ENCODE results near the gene TTLL13.
A peak's percentile ranks its signal among the peaks of the same experiment; 100 is the strongest.

TTLL13 gene, protein sequence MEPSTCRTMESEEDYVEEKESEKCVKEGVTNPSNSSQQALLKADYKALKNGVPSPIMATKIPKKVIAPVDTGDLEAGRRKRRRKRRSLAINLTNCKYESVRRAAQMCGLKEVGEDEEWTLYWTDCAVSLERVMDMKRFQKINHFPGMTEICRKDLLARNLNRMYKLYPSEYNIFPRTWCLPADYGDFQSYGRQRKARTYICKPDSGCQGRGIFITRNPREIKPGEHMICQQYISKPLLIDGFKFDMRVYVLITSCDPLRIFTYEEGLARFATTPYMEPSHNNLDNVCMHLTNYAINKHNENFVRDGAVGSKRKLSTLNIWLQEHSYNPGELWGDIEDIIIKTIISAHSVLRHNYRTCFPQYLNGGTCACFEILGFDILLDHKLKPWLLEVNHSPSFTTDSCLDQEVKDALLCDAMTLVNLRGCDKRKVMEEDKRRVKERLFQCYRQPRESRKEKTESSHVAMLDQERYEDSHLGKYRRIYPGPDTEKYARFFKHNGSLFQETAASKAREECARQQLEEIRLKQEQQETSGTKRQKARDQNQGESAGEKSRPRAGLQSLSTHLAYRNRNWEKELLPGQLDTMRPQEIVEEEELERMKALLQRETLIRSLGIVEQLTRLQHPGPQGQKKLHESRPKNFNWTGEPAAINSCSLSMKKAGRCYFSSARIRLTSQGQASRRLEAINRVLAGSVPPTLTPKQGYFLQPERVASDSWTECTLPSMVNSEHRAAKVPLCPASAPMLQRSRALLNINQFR

DNA sequence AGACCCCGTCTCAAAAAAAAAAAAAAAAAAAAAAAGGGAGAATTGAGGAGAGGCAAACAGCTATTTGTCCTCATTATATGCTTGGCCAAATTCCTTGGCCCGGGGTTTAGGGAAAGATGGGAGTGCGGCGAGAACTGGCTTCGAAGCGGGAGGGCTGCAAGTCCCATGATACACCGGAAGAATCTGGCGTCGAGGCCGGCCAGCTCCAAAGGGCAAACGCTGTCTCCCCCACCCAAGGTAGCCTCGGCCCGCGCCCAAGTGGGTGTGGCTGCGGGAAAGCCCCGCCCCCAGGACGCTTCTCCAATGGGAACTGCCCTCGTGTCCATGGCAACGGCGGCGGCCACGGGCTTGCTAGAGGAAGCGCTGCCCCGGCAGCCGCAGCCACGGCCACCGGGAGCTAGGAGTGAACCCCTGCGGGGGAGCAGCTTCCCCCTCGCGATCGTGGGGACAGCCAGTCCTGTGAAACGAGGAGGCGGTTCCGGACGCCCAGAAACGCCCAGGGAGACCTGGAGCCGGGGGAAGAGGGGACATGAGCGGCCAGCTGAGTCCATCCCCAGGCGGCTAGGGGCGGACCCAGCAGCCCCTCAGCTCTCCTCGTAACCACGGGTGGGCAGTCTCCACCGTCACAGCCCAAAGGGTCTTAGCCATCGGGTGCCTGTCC lies at the start of gene TTLL13:
TSS of gene TTLL13 (plus strand) at position 354 of the 661 bp plus-strand sequence. CDS start 1,075 bp downstream, outside the sequence.
- Mint-ChIP-seq H3K27me3 (ENCODE audit: low read depth) (no peaks in the 10 kb centered on the region), H3K4me3 (peak within 1 kb of the TSS; percentile 78), H3K27ac (peak within 1 kb of the TSS; percentile 42), H3K4me1 (ENCODE audit: low read depth) (peaks cover 13% of the 10 kb centered on the region), H3K9me3 (no peaks in the 10 kb centered on the region), H3K36me3 (ENCODE audit: low read depth) (no peaks in the 10 kb centered on the region)
- peak; percentile 83 for DNase-seq (ENCODE audit: low spot score)

DNA sequence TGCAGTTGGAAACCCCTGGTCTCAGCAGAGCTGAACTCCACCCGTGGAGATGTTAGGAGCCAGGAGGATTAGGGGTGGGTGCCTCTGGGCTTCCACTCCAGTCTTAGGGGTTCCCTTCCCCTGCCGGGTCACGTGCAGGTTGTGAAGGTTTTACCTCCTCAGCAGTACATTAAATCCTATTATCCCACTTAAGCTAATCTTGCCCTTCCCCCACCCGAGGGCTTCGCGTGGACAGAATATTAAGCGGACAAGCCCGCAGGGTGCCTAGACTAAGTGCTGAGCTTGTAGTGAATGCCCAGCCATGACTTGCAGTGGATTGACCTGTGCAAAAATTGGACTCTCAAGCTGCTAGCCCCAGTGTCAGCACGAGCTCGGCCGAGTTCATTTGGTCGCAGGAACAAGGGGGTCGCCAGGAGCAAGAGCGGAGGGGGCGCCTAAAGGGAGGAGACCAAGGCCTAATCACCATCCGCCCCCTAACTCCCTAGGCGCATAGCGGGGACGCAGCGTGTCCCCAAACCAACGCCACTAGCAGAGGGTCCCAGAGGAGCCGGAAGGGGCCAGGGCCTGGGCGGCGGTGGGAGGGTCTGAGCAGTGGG lies 48.7 kb upstream of the TTLL13 start:
- Mint-ChIP-seq H3K9me3 (no peaks in the 10 kb centered on the region), H3K27ac (peak overlapping the region; percentile 70), H3K27me3 (ENCODE audit: low read depth) (peaks cover 6% of the 10 kb centered on the region), H3K4me1 (ENCODE audit: low read depth) (peaks cover 19% of the 10 kb centered on the region), H3K36me3 (ENCODE audit: low read depth) (peaks cover 2% of the 10 kb centered on the region), H3K4me3 (peak overlapping the region; percentile 86)
- no peak for DNase-seq (ENCODE audit: low spot score)

DNA sequence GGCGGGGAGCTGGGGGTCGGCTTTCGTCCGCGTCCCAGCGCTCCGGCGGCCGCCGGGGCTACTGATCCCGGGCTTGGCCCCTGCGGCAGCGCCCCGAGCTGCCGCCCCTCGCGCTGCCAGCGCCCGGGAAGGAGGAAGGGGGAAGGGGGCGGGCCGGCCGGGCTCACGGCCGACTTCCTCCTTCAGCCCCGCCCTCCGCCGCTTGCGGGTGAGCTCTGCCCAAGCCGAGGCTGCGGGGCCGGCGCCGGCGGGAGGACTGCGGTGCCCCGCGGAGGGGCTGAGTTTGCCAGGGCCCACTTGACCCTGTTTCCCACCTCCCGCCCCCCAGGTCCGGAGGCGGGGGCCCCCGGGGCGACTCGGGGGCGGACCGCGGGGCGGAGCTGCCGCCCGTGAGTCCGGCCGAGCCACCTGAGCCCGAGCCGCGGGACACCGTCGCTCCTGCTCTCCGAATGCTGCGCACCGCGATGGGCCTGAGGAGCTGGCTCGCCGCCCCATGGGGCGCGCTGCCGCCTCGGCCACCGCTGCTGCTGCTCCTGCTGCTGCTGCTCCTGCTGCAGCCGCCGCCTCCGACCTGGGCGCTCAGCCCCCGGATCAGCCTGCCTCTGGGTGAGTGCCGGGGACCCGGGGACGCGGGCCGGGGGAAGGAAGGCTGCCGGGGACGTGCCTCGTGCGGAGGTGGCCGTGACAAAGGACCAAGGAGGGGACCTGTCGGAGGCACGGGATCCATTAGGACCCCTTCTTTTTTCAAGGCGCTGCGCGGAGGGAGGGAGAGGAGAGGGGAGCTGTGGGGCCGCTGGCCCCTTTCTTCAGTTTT lies 48.0 kb upstream of the TTLL13 start, which contains the start of gene SEMA4B:
TSS of gene SEMA4B (plus strand) at position 201 of the 814 bp plus-strand sequence. CDS start at position 450, 249 bp downstream.
- DNase-seq (ENCODE audit: low spot score) = peak; percentile 73
- Mint-ChIP-seq H3K9me3 (no peaks in the 10 kb centered on the region), H3K4me3 (peak within 1 kb of the TSS; percentile 86)

DNA sequence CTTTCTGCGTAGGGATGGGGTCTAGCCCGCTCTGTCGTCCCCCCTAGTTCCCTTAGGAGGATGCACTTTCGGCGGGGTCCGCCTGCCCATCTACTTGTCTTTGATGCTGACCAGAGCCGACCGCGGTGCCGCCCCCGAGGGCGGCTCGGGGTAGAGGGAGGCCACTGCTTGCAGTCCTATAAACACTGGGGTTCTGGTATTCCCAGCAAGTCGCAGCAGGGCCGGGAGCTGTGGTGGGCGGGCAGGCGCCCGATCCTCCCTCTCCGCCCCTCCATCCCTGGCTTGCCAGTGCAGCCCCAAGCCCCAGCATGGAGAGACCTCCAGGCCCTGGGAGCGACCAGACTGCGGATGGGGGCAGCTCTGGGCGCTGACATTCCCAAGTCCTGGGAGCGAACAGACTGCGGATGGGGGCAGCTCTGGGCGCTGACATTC lies 47.4 kb upstream of the TTLL13 start:
- H3K36me3 Mint-ChIP-seq (ENCODE audit: low read depth) = peaks cover 2% of the 10 kb centered on the region
- peak overlapping the region; percentile 83 for H3K4me3 Mint-ChIP-seq
- peak overlapping the region; percentile 36 for H3K27ac Mint-ChIP-seq
- H3K9me3 Mint-ChIP-seq = no peaks in the 10 kb centered on the region
- H3K27me3 Mint-ChIP-seq (ENCODE audit: low read depth) = peaks cover 6% of the 10 kb centered on the region
- DNase-seq (ENCODE audit: low spot score) = no peak
- H3K4me1 Mint-ChIP-seq (ENCODE audit: low read depth) = peaks cover 17% of the 10 kb centered on the region

More for the DNA sequence above, 48.0 kb upstream of the TTLL13 start, which contains the start of gene SEMA4B:
- Mint-ChIP-seq H3K27me3 (ENCODE audit: low read depth) (peaks cover 6% of the 10 kb centered on the region), H3K27ac (peak within 1 kb of the TSS; percentile 70), H3K4me1 (ENCODE audit: low read depth) (peaks cover 19% of the 10 kb centered on the region), H3K36me3 (ENCODE audit: low read depth) (peaks cover 2% of the 10 kb centered on the region)

DNA sequence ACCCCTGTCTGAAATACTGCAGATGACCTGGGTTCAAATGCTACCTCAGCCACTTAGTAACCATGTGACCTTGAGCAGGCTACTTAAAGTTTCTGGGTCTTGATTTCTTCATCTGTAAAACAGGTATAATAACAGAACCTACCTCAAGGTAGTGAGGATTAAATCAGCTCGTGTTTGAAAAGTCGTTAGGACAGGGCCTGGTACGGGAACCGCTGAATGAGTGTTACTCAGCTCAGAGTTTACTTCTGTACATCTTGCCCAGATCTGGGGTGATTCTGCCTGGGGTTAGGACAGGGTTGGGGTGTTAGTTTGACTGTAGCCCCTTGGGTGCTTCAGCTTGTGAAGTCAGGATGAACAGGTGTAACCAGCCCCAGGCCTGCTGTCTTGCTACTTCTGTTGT lies 46.4 kb upstream of the TTLL13 start:
- Mint-ChIP-seq H3K27ac (no peak overlapping the region), H3K4me3 (peak overlapping the region; percentile 83), H3K27me3 (ENCODE audit: low read depth) (peaks cover 6% of the 10 kb centered on the region), H3K36me3 (ENCODE audit: low read depth) (peaks cover 2% of the 10 kb centered on the region), H3K9me3 (no peaks in the 10 kb centered on the region), H3K4me1 (ENCODE audit: low read depth) (peaks cover 17% of the 10 kb centered on the region)
- no peak for DNase-seq (ENCODE audit: low spot score)

DNA sequence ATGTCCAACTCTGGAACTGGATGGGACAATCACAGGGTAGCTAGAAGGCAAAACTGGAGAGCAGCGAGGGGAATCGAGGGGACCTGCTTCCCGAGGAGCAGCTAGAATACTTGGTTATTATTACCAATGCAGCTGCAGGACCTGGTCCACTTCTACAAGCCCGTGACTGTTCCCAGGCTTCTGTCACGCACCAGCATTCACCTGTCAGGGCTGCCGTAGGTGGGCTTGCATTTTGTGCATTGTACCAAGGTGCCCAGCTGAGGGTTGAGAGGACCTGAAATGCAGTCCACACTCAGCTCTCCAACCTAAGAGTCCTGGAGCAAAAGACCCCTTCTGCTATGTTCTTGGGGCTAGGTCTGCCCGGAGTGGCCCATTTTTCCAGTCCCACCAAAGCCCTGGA lies 45.9 kb upstream of the TTLL13 start:
- H3K4me3 Mint-ChIP-seq = no peak overlapping the region
- H3K36me3 Mint-ChIP-seq (ENCODE audit: low read depth) = peaks cover 2% of the 10 kb centered on the region
- H3K27ac Mint-ChIP-seq = no peak overlapping the region
- H3K4me1 Mint-ChIP-seq (ENCODE audit: low read depth) = peaks cover 13% of the 10 kb centered on the region
- no peaks in the 10 kb centered on the region for H3K9me3 Mint-ChIP-seq
- DNase-seq (ENCODE audit: low spot score) = no peak
- peaks cover 6% of the 10 kb centered on the region for H3K27me3 Mint-ChIP-seq (ENCODE audit: low read depth)

DNA sequence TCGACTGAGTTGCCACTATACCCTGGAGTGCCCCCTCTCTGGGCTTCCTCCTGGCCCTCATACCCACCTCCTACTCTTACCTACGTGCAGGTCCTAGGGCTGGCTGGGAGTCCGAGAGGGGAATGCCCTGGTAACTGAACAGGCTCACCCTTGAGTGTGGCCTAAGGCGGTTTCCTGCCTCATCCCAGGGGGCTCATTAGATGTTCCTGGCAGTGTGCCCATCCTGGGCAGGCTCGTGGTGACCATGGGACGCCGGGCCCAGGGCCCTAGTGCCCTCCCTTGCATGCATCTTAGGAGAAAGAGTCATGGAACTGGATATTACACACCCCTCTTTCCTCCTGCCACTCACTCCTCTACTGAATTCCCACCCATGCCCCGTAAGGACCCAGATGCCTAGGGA lies 45.4 kb upstream of the TTLL13 start:
- Mint-ChIP-seq H3K4me1 (ENCODE audit: low read depth) (peaks cover 13% of the 10 kb centered on the region), H3K27me3 (ENCODE audit: low read depth) (peaks cover 6% of the 10 kb centered on the region), H3K27ac (no peak overlapping the region), H3K9me3 (no peaks in the 10 kb centered on the region), H3K36me3 (ENCODE audit: low read depth) (peaks cover 3% of the 10 kb centered on the region), H3K4me3 (no peak overlapping the region)
- no peak for DNase-seq (ENCODE audit: low spot score)

DNA sequence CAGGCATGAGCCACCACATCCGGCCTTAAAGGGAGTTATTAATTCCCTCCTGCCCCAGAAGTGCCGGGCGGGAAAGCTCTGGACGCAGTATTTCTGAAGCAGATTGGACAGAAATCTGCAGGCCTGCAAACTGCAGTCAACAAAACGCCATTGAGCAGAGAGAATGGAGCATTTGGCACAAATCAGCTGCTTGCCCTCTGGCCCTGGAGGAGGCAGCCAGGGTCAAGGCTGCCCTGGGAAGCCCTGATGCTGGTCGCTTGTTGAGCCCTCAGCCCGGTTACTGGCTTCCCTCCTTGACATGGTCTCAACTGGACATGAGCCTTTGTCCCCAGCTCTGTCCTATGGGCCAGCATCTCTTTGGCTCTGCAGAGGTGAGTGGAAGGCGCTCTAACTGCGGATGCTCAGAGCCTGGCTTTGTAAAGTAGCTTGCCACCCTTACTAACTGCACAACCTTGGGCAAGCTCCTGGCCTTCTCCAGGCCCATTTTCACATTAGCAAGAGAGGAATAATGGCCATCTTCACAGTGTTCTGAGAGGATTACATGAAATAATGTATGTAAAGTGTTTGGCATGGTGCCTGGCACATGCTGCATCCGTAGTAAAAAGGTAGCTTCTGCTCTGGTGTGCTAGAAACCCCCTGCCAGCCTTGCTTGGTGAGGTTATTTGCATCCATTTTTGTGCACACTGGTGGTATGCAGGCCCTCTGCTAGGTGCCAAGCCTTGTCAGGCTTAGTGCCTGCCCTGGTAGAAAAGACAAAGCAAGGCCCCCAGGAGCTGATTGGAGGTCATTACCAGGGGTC lies 44.1 kb upstream of the TTLL13 start:
- no peak for DNase-seq (ENCODE audit: low spot score)
- Mint-ChIP-seq H3K4me3 (no peak overlapping the region), H3K9me3 (no peaks in the 10 kb centered on the region), H3K4me1 (ENCODE audit: low read depth) (peaks cover 20% of the 10 kb centered on the region), H3K27me3 (ENCODE audit: low read depth) (peaks cover 3% of the 10 kb centered on the region), H3K27ac (no peak overlapping the region), H3K36me3 (ENCODE audit: low read depth) (peaks cover 10% of the 10 kb centered on the region)

DNA sequence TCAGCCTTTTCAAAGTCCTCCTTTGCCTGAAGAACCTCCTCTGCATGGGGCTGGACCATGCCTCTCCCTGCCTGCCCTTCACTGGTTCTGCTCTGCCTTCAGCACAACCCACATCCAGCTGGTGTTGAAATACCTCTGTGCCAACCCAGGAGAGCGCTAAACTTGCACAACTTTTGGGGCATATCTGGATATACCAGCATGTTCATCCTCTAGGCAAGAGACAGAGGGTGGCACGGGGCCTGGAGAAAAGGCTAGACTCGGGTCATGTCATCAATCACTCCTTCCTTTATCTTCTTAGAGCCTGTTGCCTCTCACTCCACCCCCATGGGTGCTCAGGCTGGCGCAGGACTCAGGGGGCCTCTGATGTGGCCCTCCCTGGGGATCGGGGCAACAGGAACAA lies 43.5 kb upstream of the TTLL13 start:
- H3K27ac Mint-ChIP-seq = no peak overlapping the region
- H3K4me1 Mint-ChIP-seq (ENCODE audit: low read depth) = peaks cover 24% of the 10 kb centered on the region
- peaks cover 3% of the 10 kb centered on the region for H3K27me3 Mint-ChIP-seq (ENCODE audit: low read depth)
- no peak for DNase-seq (ENCODE audit: low spot score)
- H3K9me3 Mint-ChIP-seq = no peaks in the 10 kb centered on the region
- peaks cover 10% of the 10 kb centered on the region for H3K36me3 Mint-ChIP-seq (ENCODE audit: low read depth)
- no peak overlapping the region for H3K4me3 Mint-ChIP-seq

DNA sequence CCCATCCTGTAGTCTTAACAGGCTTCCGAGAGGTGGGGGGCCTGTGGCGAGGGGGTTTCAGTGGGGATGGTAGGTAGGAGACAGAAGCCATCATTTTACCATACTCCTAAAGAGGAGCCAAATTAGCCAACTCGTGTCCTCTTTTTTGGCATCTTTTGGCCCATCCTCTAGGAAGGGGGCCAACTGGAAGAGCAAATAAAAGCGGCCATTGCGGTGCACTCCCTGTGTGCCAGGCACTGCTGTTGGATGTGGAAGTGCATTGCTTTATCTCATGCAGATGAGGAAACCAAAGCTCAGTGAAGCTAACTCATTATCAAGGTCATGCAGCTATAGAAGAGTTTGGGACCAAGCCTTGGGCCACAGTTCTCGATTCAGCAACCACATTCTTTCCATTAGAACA lies 42.1 kb upstream of the TTLL13 start:
- peaks cover 10% of the 10 kb centered on the region for H3K36me3 Mint-ChIP-seq (ENCODE audit: low read depth)
- no peak overlapping the region for H3K4me3 Mint-ChIP-seq
- DNase-seq (ENCODE audit: low spot score) = no peak
- H3K27ac Mint-ChIP-seq = no peak overlapping the region
- peaks cover 23% of the 10 kb centered on the region for H3K4me1 Mint-ChIP-seq (ENCODE audit: low read depth)
- peaks cover 3% of the 10 kb centered on the region for H3K27me3 Mint-ChIP-seq (ENCODE audit: low read depth)
- H3K9me3 Mint-ChIP-seq = no peaks in the 10 kb centered on the region

DNA sequence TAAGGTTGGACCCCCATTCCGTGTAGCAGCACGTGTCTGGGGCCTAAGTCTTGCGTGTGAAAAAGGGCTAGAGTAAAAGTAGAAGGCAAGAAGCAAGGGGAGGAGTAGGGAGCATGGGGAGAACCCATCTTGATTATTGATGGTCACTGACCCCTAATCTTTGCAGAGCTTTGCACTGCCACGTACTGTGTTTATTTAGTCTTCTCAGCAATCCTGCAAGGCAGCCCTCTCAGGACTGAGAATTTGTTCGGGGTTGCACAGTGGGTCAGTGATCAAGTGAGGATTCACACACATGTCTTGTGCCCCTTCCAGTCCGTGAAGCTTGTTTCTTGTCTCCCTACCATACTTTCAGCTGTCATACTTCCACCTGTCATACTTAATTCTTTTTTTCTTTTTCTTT lies 41.0 kb upstream of the TTLL13 start:
- peaks cover 16% of the 10 kb centered on the region for H3K4me1 Mint-ChIP-seq (ENCODE audit: low read depth)
- no peaks in the 10 kb centered on the region for H3K9me3 Mint-ChIP-seq
- H3K27me3 Mint-ChIP-seq (ENCODE audit: low read depth) = no peaks in the 10 kb centered on the region
- H3K27ac Mint-ChIP-seq = no peak overlapping the region
- H3K36me3 Mint-ChIP-seq (ENCODE audit: low read depth) = peaks cover 10% of the 10 kb centered on the region
- no peak for DNase-seq (ENCODE audit: low spot score)
- H3K4me3 Mint-ChIP-seq = no peak overlapping the region

DNA sequence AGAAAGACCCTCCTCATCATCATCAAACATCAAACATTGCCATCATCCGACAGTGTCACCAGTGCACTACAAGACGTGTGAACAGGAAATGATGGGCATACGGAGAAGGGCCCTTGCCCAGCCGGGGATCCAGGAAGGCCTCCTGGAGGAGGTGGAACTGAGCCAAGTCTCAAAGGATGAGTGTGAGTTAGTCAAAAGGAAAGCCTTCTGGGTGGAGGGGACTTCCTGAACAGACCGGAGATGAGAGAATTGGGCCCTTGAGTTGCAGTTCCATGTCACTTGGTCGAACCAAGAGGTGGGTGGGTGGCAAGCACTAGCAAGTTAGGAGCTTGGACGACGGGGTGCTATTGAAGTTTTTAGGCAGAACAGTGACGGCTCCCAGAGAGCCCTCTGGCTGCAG lies 39.8 kb upstream of the TTLL13 start:
- DNase-seq (ENCODE audit: low spot score) = peak; percentile 31
- peaks cover 16% of the 10 kb centered on the region for H3K4me1 Mint-ChIP-seq (ENCODE audit: low read depth)
- peak overlapping the region; percentile 42 for H3K27ac Mint-ChIP-seq
- H3K36me3 Mint-ChIP-seq (ENCODE audit: low read depth) = peaks cover 10% of the 10 kb centered on the region
- H3K9me3 Mint-ChIP-seq = no peaks in the 10 kb centered on the region
- H3K27me3 Mint-ChIP-seq (ENCODE audit: low read depth) = no peaks in the 10 kb centered on the region
- no peak overlapping the region for H3K4me3 Mint-ChIP-seq

Measured in T-helper 2 cell treated with Interferon-gamma antibody and Interleukin-4, amounts not matched to agents 5 μg/mL and 100 μg/mL, for 36 hours (primary cell).